ENCODE data around the gene SDK1.
"Not testable (repeated sequence)": the region's sequence is repeated elsewhere in the genome, so short reads cannot be mapped to it uniquely, and the experiment has no call there.

Gene SDK1

DNA sequence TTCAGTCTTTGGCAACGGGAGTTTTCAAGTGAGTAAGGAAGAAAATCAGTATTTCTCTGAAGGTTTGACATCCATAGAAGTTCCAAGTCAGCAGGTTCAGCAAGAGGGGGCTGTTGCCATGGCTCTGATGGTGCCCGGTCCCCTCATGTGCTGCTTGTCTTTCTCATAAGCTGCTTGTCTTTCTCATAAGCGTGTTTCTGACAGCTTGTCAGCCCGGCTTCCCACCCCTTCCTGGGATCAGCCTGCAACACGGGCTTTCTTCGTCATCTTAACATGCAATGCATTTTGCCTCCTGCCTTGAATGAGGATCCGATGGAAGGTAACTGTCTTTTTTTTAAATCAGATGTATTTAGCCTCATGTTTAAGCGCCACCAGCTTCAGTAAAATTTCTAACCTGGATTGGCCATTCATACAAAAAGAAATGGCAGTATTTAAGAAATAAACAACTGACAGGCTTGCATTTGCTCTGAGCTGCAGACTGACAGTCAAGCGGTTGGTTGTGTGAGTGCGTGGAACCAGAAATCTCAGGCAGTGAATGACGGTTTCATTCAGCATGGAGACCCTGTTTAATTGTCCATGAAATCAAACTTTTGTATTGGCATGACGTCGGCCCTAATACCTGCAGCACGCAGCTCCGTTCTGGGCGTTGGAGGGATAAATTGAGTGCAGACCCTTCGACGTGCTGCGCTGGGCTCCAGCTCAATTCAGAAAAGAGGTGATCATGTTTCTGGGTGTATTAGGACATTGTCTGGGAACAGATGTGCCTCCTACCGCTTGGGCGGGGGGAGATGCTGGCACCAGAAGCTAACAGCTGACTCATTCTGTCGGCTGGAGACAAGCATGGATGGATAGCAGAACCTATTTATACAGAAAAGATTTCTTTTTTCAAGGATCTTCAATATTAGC lies 926.3 kb downstream of the SDK1 start:
- no peak for DNase-seq

DNA sequence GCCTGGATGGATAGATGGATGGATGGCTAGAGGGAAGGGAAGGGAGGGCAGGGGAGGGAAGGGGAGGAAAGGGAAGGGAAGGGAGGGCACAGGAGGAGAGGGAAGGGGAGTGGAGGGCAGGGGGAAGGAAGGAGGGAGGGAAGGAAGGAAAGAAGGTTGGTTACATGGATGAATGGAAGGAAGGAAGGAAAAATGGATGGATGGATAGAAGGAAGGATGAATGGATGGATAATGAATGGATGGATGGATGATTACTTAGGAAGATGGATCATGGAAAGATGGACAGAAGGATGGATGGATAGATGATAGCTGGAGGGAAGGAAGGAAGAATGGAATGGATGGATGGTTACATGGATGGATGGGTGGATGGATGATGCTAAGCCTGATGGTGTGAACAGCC lies 929.3 kb downstream of the SDK1 start:
- no peak for DNase-seq

DNA sequence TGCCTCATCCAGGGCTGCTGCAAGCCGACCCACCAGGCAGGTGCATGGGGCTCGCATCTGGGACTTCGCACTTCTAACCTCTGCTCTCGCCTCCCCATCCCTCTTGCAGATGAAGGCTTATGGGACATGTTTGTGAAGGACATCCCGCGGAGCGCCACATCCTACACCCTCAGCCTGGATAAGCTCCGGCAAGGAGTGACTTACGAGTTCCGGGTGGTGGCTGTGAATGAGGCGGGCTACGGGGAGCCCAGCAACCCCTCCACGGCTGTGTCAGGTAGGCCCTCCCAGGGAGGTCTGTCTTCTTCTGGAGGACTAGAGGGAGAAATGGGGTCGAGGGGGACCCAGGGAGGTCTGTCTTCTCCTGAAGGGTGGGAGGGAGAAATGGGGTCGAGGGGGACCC lies 932.1 kb downstream of the SDK1 start:
- DNase-seq: no peak

DNA sequence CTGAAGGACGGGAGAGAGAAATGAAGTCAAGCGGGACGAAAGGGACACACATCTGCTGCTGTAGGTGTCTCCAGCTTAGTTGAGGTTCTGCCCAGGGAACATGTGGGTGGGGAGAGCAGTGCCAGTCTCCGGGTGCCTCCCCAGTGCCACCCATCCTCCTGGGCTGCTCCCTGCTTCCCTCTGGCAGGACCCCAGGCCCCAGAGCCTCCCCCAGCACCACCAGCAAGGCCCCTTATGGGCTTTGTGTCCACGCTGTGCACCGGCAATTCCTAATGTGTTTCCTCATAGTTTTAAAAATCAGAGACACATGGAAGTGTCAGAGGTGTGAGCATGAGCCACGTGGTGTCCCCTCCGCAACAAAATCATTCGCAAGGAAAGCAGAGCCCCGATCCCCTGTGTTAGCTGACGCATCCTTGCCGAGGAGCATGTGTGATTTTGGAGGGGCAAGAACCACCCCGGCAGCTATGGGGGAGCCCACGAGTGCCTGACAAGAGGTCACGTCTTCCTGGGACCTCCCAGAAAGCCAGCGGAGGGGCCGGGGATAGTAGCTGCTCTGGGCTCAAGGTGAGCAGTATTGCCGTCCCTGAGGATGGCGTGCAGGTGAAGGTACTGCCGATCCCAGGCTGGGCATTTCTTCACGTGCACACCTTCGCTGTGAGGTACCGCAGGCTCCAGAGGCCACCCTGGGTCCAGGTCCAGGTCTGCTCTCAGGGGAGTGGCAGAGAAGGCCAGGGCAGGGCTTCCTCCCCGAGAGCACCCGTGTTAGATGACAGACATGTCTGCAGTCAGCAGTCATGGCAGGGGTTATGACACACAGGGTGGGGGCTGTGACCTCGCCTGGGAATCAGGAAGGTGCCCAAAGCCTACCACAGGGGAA lies 932.8 kb downstream of the SDK1 start:
- DNase-seq: no peak

- no peak for DNase-seq
Observed at GRCh38 chr7:4234498-4234855, 933.4 kb downstream of the SDK1 start.

- no peak for DNase-seq
Observed at GRCh38 chr7:4234886-4235285, 933.8 kb downstream of the SDK1 start.

- DNase-seq: no peak
Observed at GRCh38 chr7:4235596-4235995, 934.5 kb downstream of the SDK1 start.

DNA sequence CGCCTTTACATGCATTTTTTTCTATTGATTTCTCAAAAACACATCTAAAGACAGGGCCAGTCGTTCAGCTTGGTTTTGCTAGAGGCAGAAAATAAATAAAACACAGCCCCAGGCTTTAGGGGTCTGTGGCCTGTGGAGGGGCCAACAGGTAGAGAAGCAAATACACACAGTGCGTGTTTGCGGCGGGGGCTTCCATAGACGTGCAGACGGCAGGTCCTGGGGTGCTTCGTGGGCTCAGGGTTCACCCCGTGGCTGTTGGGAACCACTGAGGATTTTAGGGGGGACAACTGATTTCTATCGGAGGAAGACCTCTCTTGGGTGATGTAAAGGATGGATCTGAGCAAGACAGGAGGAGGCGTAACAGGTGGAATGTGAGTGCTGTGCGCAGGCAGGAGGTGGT lies 935.3 kb downstream of the SDK1 start:
- DNase-seq: no peak

GRCh38 chr7:4236873-4237272 lies 935.8 kb downstream of the SDK1 start:
- DNase-seq: not testable (repeated sequence)

GRCh38 chr7:4237296-4238235 lies 936.5 kb downstream of the SDK1 start:
- DNase-seq: no peak

DNA sequence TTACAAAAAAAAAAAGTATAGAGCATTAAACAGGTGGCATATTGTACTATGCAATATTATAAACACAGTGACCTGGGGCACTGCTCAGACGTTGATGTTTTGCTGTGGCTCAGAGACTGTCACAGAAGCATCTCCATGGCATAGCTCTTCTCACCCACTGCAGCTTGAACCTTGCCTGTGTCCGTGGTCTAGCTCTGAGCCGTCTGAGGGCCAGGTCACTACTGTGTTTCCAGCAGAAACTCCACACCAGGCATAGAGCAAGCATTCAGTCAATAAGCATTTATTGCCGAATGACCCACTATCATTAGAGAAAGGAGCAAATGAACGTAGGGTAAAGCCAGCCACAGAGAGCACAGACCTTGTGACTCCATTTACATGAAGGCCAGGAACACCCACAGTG lies 937.8 kb downstream of the SDK1 start:
- DNase-seq: no peak

GRCh38 chr7:4240042-4240441 lies 939.0 kb downstream of the SDK1 start:
- DNase-seq: no peak

DNA sequence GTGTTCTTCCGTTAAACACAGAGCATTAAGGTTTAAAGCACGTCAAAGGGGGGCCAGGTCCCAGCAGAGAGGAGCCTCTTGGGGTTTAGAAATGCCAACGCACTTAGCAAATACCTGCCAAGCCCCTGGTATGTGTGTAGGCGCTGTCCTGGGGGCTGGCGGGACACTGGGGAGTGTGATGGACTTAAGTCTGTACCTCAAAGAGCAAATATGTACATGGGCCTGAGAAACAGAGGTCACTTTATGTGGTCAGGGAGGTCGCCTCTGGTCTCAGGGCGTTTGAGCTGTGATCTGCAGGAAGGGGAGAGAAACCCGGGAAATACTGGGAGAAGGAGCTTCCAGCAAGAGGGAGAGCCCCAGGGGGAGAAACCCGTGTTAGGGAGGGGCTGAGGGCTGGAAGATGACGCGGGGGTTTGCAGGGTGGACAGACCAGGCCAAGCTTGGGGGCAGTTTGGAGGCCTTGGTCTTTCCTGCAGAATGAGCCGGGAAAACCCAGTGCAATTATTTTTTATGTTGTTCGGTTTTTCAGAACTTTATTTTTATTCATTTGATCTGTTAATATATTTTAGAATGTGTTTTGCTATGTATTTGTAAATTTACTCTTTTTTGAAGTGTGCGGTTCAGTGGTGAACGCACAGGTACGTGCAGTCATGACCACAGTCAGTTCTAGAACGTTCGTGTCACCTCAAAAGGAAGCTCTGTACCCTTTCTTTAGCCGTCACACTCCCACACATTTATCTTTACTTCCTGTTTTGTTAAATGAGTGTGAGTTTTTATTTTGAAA lies 939.7 kb downstream of the SDK1 start:
- DNase-seq: no peak

DNA sequence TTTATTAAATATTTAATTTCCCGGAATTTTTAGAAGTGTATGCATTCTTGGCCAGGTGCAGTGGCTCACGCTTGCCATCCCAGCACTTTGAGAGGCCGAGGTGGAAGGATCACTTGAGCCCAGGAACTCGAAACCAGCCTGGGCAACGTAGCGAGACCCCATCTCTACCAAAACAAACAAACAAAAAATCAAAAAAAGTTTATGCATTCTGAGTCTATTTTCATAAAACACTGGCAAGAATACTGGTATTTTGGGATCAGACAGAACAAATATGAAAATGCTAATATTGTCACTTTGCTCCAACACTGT lies 940.2 kb downstream of the SDK1 start:
- DNase-seq: no peak

GRCh38 chr7:4241791-4242190 lies 940.7 kb downstream of the SDK1 start:
- DNase-seq: no peak

- no peak for DNase-seq
Observed at GRCh38 chr7:4242706-4243105, 941.7 kb downstream of the SDK1 start.

DNA sequence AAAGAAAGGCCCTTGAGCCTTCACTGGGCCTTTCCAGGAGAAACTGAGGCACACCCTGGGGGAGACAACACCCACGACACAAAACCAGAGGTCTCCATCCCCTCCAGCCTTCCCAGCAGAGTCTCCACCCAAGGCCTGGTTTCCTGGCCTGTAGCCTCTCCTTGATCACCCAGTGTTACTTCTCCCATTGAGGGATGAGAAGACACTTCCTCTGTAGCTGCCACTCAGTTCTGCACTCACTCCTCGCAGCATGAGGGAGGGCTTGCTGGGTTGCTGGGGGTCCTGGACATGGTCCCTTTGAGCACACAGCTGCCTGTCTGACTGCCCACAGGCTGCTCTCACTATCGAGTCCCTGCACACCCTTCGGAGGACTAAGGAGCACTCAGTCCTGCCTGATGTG lies 943.0 kb downstream of the SDK1 start:
- no peak for DNase-seq

- no peak for DNase-seq
Observed at GRCh38 chr7:4244635-4245034, 943.6 kb downstream of the SDK1 start.

DNA sequence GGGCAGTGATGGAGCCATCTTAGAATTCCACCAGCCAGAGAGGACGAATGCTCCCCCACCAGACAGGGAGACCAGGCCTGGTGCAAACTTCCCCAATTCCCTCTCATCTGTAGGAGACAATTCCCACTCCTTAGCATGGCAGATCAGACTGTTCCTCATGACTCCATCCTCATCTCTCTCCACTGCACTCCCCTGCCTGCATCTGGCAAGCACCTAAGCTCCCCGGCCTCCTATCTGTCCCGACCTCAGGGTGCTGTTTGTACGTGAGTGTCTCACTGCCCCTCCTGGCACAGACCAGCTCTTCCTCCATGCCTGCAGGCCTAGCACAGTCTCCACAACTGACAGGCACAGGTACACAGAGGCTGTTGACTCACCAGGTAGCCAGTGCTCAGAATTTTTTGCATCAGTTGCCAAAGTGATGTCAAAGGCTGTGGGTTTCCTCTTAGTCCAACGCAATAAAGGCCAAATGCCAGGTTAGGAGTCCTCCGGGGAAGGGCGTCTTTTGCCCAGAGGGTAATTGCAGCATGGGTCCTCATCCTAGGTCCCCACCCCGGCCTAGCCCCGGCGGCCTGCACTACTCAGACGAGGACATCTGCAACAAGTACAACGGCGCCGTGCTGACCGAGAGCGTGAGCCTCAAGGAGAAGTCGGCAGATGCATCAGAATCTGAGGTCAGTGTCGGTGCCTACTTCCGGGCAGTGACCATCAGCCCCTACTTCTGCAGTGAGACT lies 944.2 kb downstream of the SDK1 start:
- no peak for DNase-seq

DNA sequence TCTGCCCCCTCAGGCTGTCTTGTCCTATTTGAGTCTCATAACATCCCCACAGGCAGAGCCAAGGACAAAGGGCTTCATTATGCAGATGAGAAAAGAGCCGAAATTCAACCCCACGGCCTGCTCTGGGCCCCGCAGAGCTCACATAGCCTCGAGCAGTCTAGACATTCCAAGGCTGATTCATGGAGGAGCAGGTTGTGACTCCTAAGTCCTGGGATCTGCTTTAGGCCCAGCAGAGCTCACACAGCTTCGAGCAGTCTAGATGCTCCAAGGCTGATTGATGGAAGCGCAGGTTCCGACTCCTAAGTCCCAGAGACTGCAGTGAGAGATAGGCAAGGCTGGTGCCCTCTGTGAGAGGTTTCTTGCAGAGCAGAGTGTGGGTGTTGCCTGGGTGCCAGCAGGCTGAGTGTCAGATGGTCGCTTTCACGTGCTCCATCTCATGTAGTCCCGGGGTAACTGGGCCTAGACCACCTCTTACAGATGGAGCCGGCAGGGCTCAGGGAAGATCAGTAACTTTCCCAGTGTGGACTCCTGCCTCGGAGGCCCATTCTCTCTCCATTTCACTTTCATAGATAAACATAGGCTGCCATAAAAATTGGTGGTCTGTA lies 944.9 kb downstream of the SDK1 start:
- DNase-seq: no peak

DNA sequence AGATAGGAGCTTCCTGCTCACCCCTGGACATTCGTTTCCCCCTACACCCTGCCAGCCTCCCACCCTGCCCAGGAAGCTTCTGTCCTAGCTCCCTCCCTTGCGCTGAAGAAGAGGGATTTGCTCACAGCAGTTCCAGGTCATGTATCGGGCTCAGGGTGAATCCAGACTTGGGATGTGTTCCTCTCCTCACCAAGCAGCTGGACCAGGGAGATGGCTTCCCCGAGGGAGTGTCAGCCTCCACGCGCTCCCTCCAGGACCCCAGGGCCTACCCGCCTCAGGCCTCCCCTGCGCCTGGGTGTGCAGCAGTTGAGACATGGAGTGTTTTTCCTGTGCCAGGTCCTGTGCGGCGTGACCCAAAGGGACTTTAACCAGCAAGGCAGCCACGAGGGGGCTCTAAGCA lies 945.5 kb downstream of the SDK1 start:
- no peak for DNase-seq
